Keratinocyte (primary cell): ENCODE results near the gene MT4. TPM values are rescaled to one million over a fixed set of nuclear protein-coding genes. Genes with fewer than 3 reads are reported as not detected.
"Not testable (repeated sequence)": the region's sequence is repeated elsewhere in the genome, so short reads cannot be mapped to it uniquely, and the experiment has no call there.

Experiments
- DNase-seq: peaks from one replicate; pipeline ENCODE4 v3.0.0-alpha.2; 2011; ENCODE audit warnings: low read depth, missing footprints, low spot score
- FAIRE-seq: peaks from 2 replicates; lab custom pipeline; 2011; peaks lifted over from hg19 to GRCh38; lab: Jason Lieb, UNC
- H2AFZ ChIP-seq: 2 replicates; pipeline ENCODE4 v1.6.0; 2012; ENCODE audit warnings: low read length, control low read depth, inconsistent platforms; ENCODE audit not compliant: control insufficient read depth
- H3K27ac ChIP-seq: 2 replicates; pipeline ENCODE4 v1.5.1; 2011; ENCODE audit warnings: low read length; ENCODE audit not compliant: control insufficient read depth, insufficient read depth
- H3K27me3 ChIP-seq: 3 replicates; pipeline ENCODE4 v1.6.0; 2011; ENCODE audit warnings: low read length; ENCODE audit not compliant: control insufficient read depth, insufficient read depth; ENCODE audit errors: extremely low read depth
- H3K36me3 ChIP-seq, 2 experiments: 2 replicates in 1 of 2; 3 replicates in 1 of 2; pipeline ENCODE4 v1.5.1; 2011; ENCODE audit warnings: low read length in 2 of 2, mild to moderate bottlenecking in 1 of 2; ENCODE audit not compliant: control insufficient read depth in 2 of 2, insufficient read depth in 2 of 2; ENCODE audit errors: extremely low read depth in 1 of 2
- H3K4me1 ChIP-seq: 3 replicates; pipeline ENCODE4 v1.5.1; 2011; ENCODE audit warnings: low read length; ENCODE audit not compliant: control insufficient read depth, insufficient read depth; ENCODE audit errors: extremely low read depth
- H3K4me2 ChIP-seq: 3 replicates; pipeline ENCODE4 v1.6.0; 2011; ENCODE audit warnings: low read depth, low read length; ENCODE audit not compliant: control insufficient read depth, insufficient read depth; ENCODE audit errors: extremely low read depth
- H3K4me3 ChIP-seq, 3 experiments: fragments of 200-600 bp in 1 of 3; sonication (generic) in 1 of 3; 2 replicates in 2 of 3; 3 replicates in 1 of 3; pipeline ENCODE4 v1.5.1; 2011 to 2016; ENCODE audit warnings: low read length in 3 of 3, mild to moderate bottlenecking in 3 of 3, control low read depth in 2 of 3, inconsistent platforms in 1 of 3, low read depth in 1 of 3, mixed read lengths in 1 of 3, mixed run types in 1 of 3, moderate library complexity in 1 of 3; ENCODE audit not compliant: control insufficient read depth in 2 of 3, insufficient read depth in 2 of 3; ENCODE audit errors: extremely low read depth in 1 of 3
- H3K79me2 ChIP-seq: 2 replicates; pipeline ENCODE4 v1.6.0; 2012; ENCODE audit warnings: low read length; ENCODE audit not compliant: control insufficient read depth, insufficient read depth
- H3K9ac ChIP-seq: 3 replicates; pipeline ENCODE4 v1.6.0; 2011; ENCODE audit warnings: low read length; ENCODE audit not compliant: control insufficient read depth, insufficient read depth; ENCODE audit errors: extremely low read depth
- H3K9me1 ChIP-seq: 3 replicates; pipeline ENCODE4 v1.6.0; 2011; ENCODE audit warnings: low read length; ENCODE audit not compliant: control insufficient read depth, insufficient read depth; ENCODE audit errors: extremely low read depth
- H3K9me3 ChIP-seq: 2 replicates; pipeline ENCODE4 v1.5.1; 2012; ENCODE audit warnings: low read depth, low read length; ENCODE audit not compliant: control insufficient read depth
- H4K20me1 ChIP-seq: 3 replicates; pipeline ENCODE4 v1.6.0; 2011; ENCODE audit warnings: low read length; ENCODE audit not compliant: control insufficient read depth, insufficient read depth; ENCODE audit errors: extremely low read depth
- EZH2 ChIP-seq: IDR thresholded peaks from one replicate; pipeline ENCODE4 v1.6.1; 2012; ENCODE audit warnings: inconsistent platforms, mild to moderate bottlenecking, low read length, moderate library complexity
- dilution Hi-C: fragments of 300-500 bp; cut with MboI; formaldehyde crosslinking; loops from one replicate; pipeline ENCODE4 v1.7.0; 2020; ENCODE audit warnings: low sequenced_read_pairs; ENCODE audit not compliant: extremely low pct_ligation_motif_present
- polyA plus RNA-seq, 5 experiments: library from polyadenylated mRNA; depleted of rRNA in 3 of 5; stranded (reverse) in 3 of 5; stranded (forward) in 1 of 5; unstranded in 1 of 5; fragments of >200 nt; gene quantifications; 1 replicate in 1 of 5; 2 replicates in 3 of 5; 3 replicates in 1 of 5; pipeline versions ENCODE4 v1.2.1 to v1.2.3, GENCODE V29; 2011 to 2012; ENCODE audit warnings: missing spikeins in 2 of 5, low read depth in 1 of 5, low replicate concordance in 1 of 5
- TF ChIP-seq, protein P1 (sequence below), 3 experiments: IDR thresholded peaks in 1 of 3; conservative IDR thresholded peaks in 1 of 3; optimal IDR thresholded peaks in 1 of 3; 2 replicates in 2 of 3; 3 replicates in 1 of 3; pipeline versions ENCODE3 to v1.5.1; 2011; ENCODE audit warnings: low read length in 3 of 3, mild to moderate bottlenecking in 3 of 3, moderate library complexity in 2 of 3, control low read depth in 1 of 3, inconsistent platforms in 1 of 3; ENCODE audit not compliant: insufficient read depth in 2 of 3; ENCODE audit errors: extremely low read depth in 1 of 3

The MT4 gene
- polyA plus RNA-seq, 1 donor (not counting 4 experiments of a cell fraction or from before 2014, with no cell fraction given) = 0.77 TPM

- no peak overlapping the region for H2AFZ ChIP-seq
- peaks cover 10% of the 10 kb centered on the region for H3K4me1 ChIP-seq
- no peak overlapping the region for H3K9ac ChIP-seq
- H3K79me2 ChIP-seq = no peaks in the 10 kb centered on the region
- no peak for TF ChIP-seq EZH2
- TF ChIP-seq, protein P1, sequence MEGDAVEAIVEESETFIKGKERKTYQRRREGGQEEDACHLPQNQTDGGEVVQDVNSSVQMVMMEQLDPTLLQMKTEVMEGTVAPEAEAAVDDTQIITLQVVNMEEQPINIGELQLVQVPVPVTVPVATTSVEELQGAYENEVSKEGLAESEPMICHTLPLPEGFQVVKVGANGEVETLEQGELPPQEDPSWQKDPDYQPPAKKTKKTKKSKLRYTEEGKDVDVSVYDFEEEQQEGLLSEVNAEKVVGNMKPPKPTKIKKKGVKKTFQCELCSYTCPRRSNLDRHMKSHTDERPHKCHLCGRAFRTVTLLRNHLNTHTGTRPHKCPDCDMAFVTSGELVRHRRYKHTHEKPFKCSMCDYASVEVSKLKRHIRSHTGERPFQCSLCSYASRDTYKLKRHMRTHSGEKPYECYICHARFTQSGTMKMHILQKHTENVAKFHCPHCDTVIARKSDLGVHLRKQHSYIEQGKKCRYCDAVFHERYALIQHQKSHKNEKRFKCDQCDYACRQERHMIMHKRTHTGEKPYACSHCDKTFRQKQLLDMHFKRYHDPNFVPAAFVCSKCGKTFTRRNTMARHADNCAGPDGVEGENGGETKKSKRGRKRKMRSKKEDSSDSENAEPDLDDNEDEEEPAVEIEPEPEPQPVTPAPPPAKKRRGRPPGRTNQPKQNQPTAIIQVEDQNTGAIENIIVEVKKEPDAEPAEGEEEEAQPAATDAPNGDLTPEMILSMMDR (optimal IDR thresholded peaks at IDR 0.05 in 1 of 3, IDR thresholded peaks at IDR 0.05 in 1 of 3, conservative IDR thresholded peaks at IDR 0.05 in 1 of 3; ENCODE audit: extremely low read depth in 1 of 3, insufficient read depth in 2 of 3, low read length in 3 of 3) = no peak
- H3K4me2 ChIP-seq = no peak overlapping the region
- no peaks in the 10 kb centered on the region for H3K9me3 ChIP-seq
- no peak overlapping the region for H3K4me3 ChIP-seq
- H3K36me3 ChIP-seq = no peaks in the 10 kb centered on the region
- no peaks in the 10 kb centered on the region for H4K20me1 ChIP-seq
- dilution Hi-C loops = no loop called here
- no peak for DNase-seq
- H3K27ac ChIP-seq = no peak overlapping the region
- no peaks in the 10 kb centered on the region for H3K9me1 ChIP-seq
- H3K27me3 ChIP-seq = peaks cover 3% of the 10 kb centered on the region
- no peak for FAIRE-seq
Observed at GRCh38 chr16:56580391-56581048, 15.6 kb downstream of the MT4 start.

DNA sequence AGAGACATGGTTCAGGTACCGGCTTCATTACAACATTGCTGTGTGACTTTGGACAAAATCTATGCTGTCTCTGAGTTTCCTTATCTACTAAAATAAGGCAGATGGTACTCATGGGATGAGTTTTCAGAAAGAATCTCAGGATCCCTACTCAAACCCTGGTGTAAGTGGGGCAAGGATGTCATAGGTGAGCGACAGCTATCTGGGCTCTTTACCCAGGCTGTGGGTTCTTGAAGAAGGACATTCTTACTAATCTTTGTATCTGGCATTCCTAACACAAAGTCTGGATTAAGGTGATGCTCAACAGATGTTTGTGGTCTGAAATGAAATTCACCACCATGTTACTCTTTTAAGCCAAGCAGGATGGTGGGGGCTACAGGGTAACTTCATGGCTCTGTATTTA lies 18.0 kb downstream of the MT4 start:
- H3K4me3 ChIP-seq, H3K9me1 ChIP-seq, FAIRE-seq, H3K27ac ChIP-seq, H3K79me2 ChIP-seq, DNase-seq, H3K4me1 ChIP-seq, H3K27me3 ChIP-seq, H3K9ac ChIP-seq, H4K20me1 ChIP-seq, H3K9me3 ChIP-seq, H3K4me2 ChIP-seq, H2AFZ ChIP-seq, dilution Hi-C loops, H3K36me3 ChIP-seq: not testable (repeated sequence)
